Measurements from ENCODE around the gene DQX1.

DQX1 gene

DNA sequence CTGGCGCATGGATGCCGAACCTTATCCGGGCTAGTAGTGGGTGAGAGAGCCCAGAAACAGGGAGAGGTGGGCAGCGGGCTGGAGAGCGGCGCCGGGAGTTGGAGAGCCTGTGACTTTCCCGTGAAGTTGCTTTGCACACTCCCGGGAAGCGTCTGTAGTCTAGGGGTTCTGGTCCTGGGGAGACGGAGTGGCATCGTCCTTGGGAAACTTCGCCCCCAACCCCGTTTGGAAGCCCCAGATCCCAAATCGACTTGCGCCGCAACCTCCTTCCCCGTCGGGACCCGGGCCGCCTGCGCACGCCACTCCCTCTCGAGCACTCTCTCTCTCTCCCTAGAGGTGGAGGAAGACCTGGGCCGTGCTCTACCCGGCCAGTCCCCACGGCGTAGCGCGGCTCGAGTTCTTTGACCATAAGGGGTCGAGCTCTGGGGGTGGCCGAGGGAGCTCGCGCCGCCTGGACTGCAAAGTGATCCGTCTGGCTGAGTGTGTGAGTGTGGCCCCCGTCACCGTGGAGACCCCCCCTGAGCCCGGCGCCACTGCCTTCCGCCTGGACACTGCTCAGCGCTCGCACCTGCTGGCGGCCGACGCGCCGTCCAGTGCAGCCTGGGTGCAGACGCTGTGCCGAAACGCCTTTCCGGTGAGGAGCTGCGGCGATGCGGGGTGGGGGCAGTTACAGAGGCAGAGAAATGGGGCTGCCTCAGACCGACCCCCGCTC is 28.9 kb upstream of the DQX1 start:
- DNase-seq = peak; percentile 24

DNA sequence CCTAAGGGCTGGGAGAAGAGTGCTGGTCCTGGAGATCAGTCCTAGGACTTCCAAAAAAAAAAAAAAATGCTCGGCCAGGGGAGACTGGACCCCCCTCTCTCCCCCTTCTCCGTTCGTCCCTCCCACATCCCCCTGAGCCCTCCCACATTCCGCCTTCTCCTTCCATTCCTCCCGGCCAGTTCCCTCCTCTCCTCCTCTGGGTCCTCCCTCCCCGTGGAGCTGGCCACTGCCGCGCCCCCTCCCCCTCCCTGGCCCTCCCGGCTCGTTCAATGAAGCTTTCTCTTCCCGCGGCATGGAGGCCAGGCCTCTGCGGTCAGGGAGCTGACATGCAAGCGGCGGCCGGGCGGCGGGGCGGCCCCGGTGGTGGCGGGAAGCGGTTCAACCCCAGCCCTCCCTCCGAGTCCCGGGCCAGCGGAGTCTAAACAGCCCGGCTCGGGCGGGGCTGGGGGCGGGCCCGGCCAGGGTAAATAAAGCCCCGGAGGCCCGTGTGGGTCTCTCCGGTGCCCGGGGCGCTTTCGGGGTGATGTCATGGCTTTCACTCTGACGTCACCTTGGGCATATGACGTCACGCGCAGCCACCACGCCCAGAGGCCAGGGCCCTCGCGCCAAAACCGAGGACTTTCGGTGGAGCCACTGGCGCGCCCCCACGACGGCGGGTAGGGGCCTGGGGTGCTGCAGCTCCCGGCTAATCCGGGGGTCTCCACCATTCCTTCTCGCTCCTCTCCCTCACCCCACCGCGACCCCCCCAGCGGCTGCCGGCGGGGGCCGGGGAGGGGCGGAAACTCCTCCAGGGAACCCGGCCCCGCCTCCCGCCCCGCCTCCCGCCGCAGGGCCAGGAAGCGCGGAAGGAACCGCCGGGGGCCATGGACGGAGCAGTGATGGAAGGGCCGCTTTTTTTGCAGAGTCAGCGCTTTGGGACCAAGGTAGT is 28.1 kb upstream of the DQX1 start, which contains the start of the genes DOK1 and LOXL3:
Gene DOK1, plus strand, starts transcription at position 829 of the 928 bp plus-strand sequence. Its CDS starts 35 bp downstream, at position 864.
Gene LOXL3, minus strand, starts transcription at position 51 of the 928 bp plus-strand sequence. CDS start 1,308 bp downstream, outside the sequence.
- peak; percentile 69 for DNase-seq

DNA sequence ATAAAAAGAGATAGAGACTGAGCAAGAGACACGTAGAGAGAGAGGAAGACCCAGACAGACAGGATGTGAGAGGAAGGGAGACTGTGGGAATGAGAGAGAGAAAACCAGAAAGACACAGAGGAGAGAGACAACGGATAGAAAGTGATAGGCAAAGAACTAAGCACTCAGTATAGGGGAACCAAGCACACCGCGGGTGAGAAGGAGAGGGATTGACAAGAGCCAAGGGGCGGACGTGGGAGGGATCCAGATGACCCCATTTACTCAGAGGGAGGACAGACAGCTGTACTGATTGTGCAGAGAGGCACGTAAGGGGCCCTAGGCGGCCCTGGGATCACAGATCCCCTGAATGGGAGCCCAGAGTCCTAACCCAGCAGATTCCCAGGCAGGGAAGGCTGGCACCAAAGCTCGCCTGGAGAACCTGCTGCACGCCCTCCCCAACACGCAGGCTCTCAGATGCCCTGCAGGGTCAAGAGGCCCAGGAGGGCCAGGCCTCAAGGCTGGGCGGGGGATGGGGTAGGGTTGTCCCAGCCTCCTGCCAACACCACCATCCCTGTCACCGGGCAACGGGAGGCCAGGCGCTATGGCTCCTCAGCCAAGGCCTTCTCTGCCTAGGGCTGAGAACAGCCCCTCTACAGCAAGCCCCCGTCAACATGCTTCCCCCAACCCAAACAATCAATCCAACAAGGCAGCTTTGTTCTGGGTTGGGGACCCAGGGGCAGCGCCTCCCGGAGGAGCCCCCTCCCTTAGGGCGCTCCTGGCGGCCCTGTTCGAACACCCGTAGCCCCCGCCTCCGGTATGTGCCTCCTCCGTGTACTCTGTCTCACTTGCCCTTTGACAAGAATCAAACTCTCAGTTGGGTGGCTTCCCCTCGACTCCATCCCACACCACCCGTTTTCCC is 27.1 kb upstream of the DQX1 start:
- DNase-seq = no peak

DNA sequence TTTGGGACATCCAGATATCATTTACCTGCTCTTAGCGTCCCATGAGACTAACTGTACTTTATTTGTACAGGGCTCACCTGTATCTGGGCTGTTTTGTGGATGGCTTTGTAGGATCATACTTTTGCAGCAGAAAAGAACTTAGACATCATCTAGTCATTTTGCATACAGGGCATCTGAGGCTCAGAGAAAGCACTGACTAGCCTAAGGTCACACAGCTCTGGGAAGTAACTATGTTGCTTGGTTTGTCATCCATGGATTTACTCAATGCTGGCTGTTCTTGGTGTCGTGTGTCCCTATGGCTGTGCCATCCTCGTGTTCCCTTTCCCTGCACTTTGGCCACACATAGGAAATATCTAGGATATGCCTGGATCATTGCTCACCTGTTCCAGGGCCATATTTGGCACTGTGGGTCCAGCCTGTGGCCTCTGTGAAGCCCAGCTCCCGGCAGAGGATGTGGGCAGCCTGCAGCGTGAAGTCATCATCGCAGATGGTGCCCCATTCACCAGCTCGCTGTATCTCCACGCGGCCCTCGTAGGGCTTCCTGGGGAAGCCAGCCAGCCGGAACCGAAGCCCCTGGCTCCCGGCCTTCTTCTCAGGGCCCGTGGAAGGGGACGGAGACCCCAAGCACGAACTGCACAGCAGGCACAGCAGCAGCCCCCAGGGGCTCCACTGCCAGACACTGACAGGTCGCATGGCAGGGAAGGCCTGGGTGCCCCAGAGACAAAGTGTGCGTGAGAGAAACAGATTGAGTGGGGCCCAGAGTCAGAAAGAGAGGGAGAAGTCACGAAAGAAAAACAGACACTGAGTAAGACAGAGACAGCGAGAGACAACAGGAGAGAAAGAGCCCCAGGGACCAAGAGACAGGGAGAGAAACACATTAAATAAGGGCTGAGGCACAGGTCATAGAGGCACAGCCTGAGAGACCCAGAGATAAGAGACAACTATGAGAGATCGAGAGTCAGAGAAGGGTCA is 26.2 kb upstream of the DQX1 start:
- no peak for DNase-seq

DNA sequence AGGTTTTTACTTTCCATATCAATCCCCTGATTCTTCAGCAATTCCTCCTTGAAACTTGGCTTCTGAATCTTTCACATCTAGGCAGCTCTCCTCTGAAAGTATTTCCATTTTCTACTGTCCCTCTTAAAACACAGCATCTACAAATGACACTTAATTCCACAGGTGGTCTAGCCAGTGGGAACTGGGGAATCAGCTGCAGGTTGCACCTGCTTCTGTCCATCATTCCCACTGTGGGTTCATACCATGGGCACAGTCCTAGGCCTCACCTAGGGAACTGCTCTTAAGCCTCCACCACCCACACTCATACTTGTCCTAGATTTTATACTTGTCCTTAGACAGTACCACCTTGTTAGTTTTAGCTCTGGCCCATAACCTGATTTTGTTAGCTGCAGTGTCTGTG is 25.5 kb upstream of the DQX1 start:
- DNase-seq = no peak

DNA sequence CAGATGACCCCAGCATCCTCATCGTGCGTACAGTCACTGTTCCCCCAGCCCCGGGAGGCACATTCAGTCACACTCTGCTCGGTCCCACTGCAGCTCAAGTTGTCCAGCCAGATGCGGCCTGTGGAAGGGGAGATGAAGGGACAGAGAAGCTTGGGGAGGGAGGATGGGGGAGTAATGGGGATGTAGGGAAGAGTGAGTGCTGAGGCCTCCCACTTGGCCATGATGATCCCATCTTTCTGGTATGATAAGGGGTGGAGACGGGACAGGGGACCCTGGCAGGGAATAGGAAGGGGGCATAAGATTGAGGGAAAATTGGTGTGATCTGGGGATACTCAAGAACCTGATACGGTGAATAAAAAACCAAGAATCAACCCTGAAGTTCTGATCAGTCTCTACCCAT is 24.2 kb upstream of the DQX1 start:
- no peak for DNase-seq

DNA sequence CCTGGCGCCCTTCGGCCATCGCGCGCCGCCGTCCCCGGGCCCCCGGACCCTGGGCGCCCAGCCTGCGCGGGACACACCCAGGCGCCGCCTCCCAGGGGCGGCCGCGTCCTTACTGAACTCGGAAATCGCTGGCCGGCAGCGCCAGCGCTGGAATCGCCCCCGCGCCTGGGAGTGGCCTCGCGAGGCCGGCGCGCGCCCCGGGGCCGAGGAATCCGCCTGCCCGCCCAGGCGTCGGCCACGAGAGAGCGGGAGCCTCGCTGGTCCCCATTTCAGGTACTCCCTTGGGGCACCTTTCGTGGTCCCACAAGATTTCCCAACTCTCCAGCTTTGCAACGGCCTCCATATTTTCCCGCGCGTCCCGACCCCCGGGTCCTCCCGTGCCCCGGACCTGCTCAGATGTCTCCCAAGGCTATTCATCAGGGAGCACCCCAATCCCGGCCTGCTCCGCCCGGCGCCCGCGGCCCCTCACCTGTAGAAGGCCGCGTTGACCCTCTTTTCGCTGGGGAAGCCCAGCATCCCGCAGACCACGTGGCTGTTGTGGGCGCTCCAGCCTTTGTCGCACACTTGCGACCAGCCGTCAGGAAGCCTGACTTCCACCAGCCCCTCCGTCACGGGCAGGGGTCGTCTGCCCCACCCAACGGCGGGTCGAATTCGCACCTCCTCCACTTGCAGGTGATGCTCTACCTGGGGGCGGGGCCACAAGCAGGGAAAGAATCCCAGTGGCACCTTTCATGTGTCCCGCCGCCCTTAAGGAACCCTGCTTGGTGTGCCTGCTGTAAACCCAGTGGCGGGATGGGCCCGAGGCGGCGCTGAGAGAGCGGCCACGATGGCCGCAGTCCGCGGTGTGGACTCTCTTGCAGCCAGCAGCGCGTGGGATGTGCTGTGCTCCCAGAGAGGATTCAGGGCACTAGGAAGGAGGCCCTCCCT is 23.1 kb upstream of the DQX1 start:
- DNase-seq = no peak

DNA sequence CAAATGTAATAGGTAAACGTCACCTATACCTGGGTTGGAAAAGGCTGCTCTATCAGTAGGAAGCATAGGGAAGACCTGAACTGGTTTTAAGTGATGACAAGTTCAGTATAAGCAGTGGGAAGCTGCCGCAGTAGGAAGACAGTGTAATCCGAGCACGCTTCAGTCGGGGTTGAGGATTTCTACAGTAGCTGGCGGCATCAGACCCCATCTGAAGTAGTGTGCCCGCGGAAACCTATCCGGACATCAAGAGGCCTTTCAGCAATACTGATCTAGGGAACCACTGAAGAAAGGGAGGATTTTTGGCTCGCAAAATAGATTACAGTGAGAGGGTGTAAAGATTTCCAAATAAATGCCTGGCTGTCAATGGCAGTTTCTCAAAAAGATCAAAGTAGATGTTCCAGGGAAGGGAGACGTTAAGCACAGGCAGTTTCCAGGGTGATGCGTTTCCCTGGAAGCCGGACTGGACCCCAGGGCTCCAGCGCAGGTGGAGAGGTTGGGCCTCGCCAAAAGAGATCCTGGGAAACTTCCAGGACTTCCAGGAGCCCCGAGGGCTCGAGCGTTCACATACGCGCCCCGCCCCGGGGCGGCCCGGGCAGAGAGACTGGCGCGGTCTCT is 22.4 kb upstream of the DQX1 start:
- no peak for DNase-seq

DNA sequence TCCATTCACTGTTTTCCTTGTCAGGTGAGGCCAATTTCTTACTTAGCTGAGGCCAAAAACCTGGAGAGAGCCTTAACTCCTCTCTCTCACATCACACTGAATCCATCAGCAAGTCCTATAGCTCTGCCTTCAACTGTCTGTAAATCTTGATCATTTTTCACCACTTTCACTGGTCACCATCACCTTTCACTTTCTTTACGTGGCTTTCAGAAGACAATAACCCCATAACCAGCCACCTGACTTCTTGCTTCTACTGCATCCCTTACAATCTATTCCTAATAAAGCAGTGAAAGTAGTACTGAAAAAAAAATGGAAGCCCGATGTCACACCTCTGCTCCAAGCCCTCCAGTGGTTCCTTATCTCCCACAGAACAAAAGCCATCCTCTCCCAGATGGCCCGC is 20.0 kb upstream of the DQX1 start:
- no peak for DNase-seq

DNA sequence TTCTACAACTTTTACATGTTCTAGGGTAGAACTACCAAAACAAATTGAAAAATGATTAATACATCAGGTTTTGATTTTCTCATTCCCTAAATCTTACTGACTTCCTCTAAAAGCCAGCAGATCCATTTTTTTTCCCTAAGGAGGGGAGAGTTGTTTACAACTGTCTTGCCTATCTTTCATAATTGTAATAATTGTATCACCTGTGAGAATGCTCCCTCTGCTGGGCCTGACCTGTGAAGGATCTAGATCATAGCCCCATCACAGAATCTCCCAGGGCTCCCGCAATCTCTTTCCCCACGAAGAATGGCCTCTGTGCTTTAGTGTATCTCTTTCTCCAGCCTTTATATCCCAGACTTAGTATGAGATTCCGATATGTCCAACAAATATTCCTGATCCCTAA is 18.6 kb upstream of the DQX1 start:
- no peak for DNase-seq

DNA sequence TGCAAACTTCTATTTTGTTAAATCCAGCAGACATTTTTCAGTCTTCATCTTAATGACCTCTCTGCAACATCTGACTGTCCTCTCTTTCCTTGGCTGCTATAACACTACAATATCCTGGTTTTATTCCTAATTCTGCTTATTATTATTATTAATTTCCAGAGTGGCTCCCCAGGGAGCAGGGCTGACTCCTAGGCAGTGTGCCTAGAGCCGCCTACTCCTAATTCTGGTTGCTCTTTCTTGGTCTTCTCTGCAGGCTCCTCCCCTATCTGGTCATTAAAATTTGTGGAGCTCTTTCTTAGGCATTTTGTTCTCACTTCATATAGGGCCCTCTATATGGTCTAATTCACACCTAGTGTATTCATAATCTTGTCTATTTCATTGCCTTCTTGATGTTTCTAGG is 16.9 kb upstream of the DQX1 start:
- no peak for DNase-seq

DNA sequence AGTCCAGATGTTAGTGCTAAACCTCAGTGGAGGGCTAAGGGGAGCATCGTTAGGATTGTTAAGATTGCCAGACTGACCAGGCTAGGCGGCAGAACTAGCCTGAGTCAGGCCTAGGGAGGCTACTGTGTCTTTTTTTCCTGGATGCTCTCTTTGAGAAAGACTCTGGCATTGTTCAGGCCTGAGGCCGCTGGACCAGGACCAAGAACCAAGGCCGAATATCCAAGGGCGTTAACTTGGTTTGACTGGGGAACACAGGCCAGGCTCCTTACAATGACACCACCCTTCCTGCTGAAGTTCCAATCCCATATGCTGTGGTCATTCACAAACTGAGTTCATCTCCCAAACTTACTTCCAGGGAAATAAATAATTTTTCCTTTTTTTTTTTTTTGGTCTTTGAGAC is 14.3 kb upstream of the DQX1 start:
- no peak for DNase-seq

DNA sequence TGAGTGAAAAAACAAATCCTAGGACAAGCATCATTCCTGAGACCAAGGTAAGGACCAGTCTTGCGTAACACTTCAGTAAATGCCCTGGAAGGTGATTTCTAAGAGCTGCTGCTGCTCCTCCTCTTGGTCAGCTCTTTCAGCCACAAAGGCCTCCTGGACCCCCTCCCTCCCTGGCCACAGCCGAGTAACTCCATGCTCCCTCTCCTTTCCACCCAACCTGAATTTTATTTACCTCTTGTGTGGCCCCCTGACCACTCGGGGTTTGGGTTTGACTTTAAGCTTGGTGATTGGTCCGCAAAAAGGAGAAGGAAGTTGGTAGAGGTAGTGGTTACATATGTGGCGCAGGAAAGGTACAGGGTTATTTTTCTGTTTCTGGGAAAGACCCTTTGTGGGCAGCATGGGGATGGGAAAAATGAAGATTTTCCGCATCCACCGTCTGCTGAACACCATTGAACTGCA is 12.9 kb upstream of the DQX1 start:
- DNase-seq = no peak

DNA sequence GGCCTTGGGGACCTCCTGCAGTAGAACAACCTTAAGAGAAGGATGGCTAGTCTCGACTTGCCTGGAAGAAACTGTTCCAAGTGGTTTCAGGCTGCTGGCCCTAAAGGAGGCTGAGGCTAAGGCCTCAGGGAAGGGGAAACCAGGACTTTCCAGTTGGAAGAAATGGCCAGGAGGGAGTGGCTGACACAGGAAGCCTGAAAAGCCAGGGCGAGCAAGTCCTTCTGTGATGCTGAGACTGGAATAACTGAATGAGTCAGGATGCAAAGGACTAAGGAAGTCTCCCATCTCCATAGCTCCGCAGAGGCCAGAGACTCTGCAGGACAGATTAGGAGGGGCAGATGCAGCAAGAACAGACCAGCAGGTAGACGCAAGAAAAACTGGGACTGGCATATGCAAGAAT is 11.1 kb upstream of the DQX1 start:
- DNase-seq = no peak

DNA sequence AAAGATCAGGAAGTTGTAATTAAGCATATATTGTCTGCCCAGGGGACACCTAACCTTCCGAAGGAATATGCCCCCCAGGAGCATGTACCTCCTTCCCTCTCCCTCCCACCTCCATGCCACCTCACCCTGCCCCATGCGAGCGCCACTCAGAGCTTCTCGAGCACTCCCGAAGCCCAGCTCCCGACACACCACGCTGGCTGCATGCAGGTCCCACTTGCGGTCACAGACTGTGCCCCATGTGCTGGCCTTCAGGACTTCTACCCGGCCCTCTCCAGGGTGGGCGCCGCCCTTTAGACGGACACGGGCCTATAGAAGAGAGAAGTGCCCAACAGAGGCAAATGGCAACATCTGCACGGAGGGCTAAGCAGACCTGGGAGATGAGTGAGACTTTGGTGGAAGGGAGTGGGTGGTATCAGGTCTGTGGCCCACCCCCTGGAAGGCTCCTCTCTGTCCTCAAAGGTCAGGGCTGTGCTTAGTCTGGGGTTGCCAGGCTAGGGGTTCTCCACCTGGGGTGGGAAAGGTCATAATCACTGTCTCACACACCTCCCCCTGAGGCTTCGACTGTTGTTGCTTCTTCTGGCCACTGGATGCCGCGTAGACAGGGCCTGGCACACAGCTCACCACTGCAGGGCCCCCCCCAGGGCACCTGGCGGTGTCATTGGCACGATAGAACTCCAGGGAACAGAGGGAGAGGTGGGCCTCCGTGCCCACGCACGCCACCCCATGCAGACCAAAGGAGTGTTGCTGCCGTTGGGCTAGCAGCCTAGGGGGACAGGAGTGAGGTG is 10.3 kb upstream of the DQX1 start:
- DNase-seq = no peak

DNA sequence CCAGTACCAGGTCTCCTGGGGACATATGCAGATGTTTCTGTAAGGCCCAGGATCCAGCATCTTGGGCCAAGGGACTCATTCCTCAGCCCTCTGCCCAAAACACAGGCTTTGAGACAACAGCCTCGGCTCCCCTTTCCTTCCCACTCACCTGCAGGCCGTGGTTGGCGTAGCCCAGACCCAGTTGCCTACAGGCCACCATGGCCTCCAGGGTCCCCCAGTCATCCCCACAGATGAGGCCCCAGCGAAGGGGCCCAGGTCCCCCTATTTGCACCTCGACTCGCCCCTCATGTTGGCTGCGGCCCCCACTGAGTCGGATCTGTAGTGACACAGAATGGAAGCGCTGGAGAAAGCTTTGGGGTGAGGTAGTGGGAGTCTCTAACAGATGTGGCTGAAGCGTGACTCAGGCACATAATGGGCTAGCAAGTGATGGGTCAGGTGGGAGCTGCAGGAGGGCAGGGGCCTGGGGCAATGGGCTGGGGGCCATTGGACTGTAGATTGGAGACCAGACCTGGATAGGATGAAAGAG is 9.5 kb upstream of the DQX1 start:
- DNase-seq = no peak

DNA sequence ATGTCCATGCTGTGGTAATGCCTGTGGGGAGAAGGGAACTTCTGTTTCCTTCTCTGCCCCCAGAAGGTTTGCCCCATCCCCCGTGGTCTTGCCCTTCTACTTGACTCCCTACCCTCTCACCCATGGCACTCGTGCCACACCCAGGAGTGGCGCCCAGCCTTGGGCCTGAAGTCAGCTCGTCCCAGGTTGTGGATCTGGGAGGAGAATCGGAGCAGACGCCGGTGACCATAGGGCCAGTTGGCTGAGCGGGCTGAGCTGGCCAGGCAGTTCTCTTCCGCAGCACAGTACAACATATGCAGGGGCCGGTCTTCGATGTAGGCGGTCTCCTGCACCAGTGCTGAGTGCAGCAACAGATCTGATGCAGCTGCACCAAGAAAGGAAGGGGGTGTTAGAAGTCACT is 8.4 kb upstream of the DQX1 start:
- DNase-seq = no peak

DNA sequence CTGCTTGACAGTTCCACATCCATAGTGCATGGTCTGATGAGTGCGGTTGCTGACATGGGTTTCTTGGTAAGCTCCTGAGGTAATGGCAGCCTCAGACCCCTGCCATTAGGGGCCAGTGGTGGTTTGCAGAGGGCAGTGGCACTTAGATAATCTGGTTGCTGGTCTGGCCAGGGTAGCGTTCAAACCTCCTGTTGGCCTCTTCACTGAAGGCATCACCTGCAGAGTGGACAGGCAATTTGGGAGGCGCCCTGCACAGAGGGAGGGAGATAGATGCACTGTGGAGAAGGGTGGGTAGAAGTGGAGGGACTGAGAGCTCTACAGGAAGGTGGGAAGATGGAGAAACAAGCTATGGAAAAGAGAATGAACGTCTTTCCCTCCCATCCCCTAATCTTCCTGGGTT is 7.4 kb upstream of the DQX1 start:
- no peak for DNase-seq

DNA sequence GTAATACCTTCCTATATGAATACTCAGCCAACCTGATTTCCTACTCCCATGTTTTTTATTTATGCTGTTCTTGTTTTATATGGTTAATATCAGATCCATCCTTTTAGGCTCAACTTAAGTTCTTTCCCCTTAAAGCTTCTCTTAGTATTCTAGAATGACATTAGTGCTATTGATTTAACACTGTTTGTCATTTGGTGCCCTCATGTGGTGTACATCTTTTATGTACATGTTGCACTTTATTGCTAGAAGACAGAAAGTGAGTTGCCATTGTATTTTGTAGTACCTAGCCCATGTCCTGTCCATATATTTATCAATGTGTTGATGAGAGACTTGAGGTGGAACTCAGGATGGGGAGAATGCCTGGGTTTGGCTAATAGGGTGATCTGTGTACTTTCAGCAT is 6.2 kb upstream of the DQX1 start:
- DNase-seq = no peak

Measured in effector CD4-positive, alpha-beta T cell (primary cell).